OCI-LY7 (cell line): ENCODE data around the gene SRRM2.

Experiments used
- CTCF ChIP-seq: fragments of 200-600 bp; sonication (generic); conservative IDR thresholded peaks from 2 replicates; pipeline ENCODE4 v1.5.1; 2014; ENCODE audit warnings: mild to moderate bottlenecking, antibody characterized with exemption, low read length, moderate library complexity, mixed read lengths
- EZH2phosphoT487 ChIP-seq: fragments of 200-600 bp; sonication (generic); IDR thresholded peaks from 2 replicates; pipeline ENCODE4 v1.6.1; 2018; ENCODE audit warnings: low read depth, borderline replicate concordance, mild to moderate bottlenecking, mixed run types, antibody characterized with exemption, low read length, moderate library complexity, mixed read lengths

DNA sequence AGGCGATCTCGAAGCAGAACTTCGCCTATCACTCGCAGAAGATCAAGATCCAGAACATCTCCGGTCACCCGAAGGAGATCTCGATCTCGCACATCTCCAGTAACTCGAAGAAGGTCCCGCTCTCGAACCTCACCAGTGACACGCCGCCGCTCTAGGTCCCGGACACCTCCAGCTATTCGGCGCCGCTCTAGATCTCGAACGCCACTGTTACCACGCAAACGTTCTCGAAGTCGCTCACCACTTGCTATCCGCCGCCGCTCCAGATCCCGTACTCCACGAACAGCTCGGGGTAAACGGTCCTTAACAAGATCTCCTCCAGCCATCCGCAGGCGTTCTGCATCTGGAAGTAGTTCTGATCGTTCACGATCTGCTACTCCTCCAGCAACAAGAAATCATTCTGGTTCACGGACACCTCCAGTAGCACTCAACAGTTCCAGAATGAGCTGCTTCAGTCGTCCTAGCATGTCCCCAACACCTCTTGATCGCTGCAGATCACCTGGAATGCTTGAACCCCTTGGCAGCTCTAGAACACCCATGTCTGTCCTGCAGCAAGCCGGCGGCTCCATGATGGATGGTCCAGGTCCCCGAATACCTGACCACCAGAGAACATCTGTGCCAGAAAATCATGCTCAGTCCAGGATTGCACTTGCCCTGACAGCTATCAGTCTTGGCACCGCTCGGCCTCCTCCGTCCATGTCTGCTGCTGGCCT is 14.1 kb downstream of the SRRM2 start:
- TF ChIP-seq CTCF (no peak), EZH2phosphoT487 (no peak)
